ENCODE data around the gene BSDC1.
A peak's percentile ranks its signal among the peaks of the same experiment; 100 is the strongest.
"Not testable (repeated sequence)": the region's sequence is repeated elsewhere in the genome, so short reads cannot be mapped to it uniquely, and the experiment has no call there.

Gene BSDC1, protein sequence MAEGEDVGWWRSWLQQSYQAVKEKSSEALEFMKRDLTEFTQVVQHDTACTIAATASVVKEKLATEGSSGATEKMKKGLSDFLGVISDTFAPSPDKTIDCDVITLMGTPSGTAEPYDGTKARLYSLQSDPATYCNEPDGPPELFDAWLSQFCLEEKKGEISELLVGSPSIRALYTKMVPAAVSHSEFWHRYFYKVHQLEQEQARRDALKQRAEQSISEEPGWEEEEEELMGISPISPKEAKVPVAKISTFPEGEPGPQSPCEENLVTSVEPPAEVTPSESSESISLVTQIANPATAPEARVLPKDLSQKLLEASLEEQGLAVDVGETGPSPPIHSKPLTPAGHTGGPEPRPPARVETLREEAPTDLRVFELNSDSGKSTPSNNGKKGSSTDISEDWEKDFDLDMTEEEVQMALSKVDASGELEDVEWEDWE

GRCh38 chr1:32394141-32394889 lies at the start of gene BSDC1:
TSS of gene BSDC1 (minus strand) at chr1:32394441. CDS start at chr1:32394414, 27 bp downstream.
- DNase-seq (ENCODE audit: low spot score): peak; percentile 97
- TF ChIP-seq, protein P1, sequence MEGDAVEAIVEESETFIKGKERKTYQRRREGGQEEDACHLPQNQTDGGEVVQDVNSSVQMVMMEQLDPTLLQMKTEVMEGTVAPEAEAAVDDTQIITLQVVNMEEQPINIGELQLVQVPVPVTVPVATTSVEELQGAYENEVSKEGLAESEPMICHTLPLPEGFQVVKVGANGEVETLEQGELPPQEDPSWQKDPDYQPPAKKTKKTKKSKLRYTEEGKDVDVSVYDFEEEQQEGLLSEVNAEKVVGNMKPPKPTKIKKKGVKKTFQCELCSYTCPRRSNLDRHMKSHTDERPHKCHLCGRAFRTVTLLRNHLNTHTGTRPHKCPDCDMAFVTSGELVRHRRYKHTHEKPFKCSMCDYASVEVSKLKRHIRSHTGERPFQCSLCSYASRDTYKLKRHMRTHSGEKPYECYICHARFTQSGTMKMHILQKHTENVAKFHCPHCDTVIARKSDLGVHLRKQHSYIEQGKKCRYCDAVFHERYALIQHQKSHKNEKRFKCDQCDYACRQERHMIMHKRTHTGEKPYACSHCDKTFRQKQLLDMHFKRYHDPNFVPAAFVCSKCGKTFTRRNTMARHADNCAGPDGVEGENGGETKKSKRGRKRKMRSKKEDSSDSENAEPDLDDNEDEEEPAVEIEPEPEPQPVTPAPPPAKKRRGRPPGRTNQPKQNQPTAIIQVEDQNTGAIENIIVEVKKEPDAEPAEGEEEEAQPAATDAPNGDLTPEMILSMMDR (IDR thresholded peaks at IDR 0.05; ENCODE audit: extremely low read depth, missing control alignments): no peak

GRCh38 chr1:32441467-32441866 lies 47.2 kb upstream of the BSDC1 start:
- not testable (repeated sequence) for DNase-seq (ENCODE audit: low spot score)

DNA sequence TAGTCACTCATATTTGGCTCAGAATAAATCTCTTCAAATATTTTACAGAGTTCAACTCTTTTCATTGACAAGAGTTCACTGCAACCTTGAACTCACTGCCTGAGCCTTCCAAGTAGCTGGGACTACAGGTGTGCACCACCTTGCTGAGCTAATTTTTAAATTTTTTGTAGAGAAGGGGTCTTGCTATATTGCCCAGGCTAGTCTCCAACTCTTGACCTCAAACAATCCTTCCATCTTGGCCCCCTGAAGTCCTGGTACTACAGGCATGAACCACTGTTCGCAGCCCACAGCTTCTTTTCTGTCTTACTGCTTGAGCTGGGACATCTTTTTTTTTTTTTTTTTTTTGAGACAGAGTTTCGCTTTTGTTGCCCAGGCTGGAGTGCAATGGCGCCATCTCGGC lies 44.5 kb upstream of the BSDC1 start:
- not testable (repeated sequence) for DNase-seq (ENCODE audit: low spot score)

DNA sequence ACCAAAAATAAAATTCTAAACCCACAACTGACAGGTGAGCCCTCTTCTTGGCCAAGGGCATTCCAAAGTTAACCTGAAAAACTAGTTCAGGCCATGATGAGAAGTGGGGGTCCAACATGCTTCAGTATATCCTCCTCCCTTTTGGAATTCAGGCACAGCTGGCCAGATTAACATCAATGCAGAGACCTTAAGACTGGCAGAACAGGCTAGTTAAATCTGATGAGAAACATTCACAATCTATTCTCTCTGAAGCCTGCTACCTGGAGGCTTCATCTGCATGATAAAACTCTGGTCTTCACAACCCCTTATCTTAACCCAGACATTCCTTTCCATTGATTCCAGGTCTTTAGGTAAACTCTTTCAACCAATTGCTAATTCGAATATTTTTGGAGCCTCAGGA lies 43.9 kb upstream of the BSDC1 start:
- no peak for DNase-seq (ENCODE audit: low spot score)
- TF ChIP-seq, protein P1 (IDR thresholded peaks at IDR 0.05; ENCODE audit: extremely low read depth, missing control alignments): no peak

- peak; percentile 73 for DNase-seq (ENCODE audit: low spot score)
- TF ChIP-seq, protein P1 (IDR thresholded peaks at IDR 0.05; ENCODE audit: extremely low read depth, missing control alignments): no peak
Measured at GRCh38 chr1:32431736-32432400, 37.6 kb upstream of the BSDC1 start.

DNA sequence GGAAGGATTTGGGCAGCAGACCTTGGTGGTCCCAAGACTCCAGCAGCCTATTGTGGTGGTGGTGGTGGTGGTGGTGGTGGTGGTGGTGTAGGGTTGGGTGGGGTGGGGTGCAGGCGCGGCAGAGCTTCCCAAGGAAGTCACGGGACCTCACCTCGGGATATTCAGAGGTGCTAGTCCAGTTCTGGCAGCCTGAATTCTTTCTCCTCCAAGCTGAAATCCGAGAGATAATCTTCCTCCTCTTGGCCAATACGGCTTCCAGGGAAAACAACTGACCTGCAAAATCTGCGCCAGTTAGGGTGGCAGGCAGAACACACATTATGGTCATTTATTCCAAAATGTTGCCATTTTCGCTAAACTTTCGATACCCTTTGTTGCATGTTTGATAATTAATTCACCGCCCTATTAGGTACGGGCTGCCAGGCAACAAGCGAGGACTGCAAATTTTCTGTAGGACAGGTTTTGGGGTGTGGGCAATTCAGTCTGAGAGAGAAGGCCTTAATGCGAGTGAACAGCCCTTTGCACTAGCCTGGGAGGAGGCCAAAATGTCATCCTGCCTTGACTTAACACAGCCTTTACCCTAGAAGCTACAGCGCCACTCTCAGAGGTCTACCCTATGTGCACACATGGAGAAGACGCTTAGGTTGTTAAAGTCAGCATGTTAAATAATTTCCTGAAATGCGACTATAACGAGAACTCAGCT lies 33.2 kb upstream of the BSDC1 start:
- DNase-seq (ENCODE audit: low spot score): no peak
- TF ChIP-seq, protein P1 (IDR thresholded peaks at IDR 0.05; ENCODE audit: extremely low read depth, missing control alignments): no peak

DNA sequence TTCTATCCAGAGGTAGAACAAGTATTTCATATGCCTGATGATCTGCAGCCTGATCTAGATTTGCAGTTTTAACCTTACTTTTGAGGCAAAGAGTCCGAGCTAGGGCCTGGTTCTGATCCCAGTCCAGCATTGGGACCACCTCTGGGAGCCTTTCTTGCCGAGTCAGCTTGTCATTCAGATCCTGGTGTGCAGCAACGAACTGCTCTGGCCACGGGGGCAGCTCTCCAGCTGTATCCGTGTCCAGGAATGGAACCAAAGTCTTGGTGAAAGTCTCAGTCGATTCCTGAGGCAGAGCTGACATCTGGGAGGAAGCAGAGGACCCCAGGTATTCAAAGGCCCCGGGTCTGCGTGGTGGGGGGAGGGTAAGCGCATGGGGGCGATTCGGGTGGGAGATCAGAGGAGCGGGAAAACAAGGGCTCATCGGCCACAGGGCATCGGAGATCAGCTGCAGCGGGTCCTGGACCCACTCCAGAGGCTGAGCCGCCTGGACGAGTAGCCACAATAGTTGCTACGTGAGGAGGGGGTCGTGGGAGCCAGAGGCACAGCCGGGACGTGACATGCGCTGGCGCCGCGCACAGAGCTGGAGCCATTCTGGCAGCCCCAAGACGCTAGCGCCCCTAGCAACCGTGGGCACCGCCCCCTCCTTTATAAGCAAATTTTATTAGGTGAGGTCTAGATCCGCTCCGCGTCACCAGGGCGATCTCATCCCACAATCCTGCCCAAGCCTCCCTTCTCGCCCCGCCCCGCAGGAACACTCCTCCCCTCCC lies 32.4 kb upstream of the BSDC1 start:
- no peak for DNase-seq (ENCODE audit: low spot score)
- TF ChIP-seq, protein P1 (IDR thresholded peaks at IDR 0.05; ENCODE audit: extremely low read depth, missing control alignments): no peak

All from GM20000 (cell line).